GM19467 (cell line): Measurements from ENCODE around the gene IARS2.
A peak's percentile ranks its signal among the peaks of the same experiment; 100 is the strongest.
"Not testable (repeated sequence)": the region's sequence is repeated elsewhere in the genome, so short reads cannot be mapped to it uniquely, and the experiment has no call there.

Experiments
- ATAC-seq: cut with Tn5 transposase; IDR thresholded peaks from one replicate; pipeline ENCODE4 v1.9.1; 2021; ENCODE audit warnings: mild to moderate bottlenecking, moderate library complexity; ENCODE audit not compliant: unreplicated experiment

The IARS2 gene

DNA sequence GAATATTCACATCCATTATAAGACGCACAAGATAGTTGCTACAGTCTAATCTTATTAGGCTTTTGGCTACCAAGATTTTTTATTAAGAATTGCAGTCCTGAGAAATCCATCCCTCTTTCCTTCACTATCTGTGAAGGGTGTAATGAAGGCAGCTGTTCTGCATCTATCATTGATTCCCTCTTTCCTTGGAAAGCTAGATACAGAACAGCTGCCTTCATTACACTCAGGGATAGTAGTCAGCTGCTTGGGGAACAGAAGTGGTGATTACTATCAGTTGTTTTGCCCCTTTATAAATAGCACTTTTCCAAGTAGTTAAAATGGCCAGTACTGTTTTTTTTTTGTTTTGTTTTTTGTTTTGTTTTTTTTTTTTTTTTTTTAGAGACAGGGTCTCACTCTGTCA is 70.2 kb downstream of the IARS2 start:
- no peak for ATAC-seq

DNA sequence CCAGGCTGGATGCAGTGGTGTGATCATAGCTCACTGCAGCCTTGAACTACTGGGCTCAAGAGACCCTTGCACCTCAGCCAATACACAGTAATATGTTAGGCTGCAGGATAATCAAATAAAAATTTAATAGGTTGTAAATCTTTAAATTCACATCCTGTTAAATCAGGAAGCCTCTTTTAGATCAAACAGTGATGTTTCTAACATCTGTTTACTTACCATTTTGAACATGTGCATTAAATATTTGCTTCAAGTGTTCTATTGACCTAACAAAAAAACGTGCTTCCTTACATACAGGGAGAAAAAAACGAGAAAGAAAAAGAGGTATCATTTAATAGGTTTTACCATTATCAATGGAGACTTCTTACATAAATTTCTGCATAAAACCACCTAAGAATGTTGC is 70.6 kb downstream of the IARS2 start:
- no peak for ATAC-seq

DNA sequence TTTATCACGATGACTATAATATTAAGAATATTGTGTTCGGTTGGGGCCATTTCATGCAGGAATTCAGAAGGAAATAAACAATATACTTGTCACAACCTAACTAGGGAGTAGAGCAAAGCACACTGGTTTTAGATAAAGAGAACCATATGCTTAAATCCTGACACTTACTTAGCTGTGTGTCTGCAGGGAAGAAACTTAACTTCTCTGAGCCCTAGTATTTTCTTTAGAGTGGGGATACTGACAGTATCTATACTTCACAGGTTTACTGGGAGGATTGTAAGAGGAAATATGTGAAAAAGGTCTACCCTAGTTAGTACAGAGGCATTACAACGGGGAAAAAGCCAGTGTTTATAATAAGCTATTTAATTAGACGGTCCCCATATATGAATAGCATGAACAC is 72.9 kb downstream of the IARS2 start:
- ATAC-seq: no peak

DNA sequence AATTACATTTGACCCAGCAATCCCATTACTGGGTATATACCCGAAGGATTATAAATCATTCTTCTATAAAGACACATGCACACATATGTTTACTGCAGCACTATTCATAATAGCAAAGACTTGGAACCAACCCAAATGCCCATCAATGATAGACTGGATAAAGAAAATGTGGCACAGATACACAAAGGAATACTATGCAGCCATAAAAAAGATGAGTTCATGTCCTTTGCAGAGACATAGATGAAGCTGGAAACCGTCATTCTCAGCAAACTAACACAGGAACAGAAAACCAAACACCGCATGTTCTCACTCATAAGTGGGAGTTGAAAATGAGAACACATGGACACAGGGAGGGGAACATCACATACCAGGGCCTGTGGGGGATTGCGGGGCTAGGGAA is 76.0 kb downstream of the IARS2 start:
- not testable (repeated sequence) for ATAC-seq

DNA sequence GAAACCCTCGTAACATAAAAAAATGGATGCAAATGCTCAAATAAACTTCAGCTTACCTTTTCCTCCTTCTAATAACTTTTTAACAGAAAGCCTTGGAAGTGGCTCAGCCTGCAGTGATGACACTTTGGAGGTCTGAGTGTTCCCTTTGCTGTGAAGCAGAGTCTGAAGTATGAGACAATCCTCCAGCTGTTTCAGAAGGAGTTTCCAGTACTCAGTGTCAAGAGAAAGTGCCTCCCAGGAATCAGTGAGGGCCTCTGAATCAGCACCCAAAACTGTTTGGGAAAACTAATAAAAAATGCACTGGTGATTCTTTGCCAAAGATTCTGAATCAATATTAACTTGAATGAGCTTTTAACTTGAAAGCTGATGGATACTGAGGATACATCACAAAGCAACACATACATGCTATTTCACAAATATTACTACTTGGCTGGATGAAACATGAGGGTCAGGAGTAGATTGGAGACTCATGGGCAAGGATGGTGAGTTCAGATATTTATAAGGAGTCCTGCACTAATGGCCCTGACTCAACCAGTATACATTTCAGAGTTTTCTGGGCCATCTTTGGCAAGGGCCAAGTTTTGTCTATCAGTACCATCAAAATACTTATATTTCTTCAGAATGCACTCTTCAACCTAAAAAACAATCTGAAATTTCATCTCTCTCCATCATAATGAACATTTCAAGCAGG is 77.0 kb downstream of the IARS2 start:
- ATAC-seq: no peak

DNA sequence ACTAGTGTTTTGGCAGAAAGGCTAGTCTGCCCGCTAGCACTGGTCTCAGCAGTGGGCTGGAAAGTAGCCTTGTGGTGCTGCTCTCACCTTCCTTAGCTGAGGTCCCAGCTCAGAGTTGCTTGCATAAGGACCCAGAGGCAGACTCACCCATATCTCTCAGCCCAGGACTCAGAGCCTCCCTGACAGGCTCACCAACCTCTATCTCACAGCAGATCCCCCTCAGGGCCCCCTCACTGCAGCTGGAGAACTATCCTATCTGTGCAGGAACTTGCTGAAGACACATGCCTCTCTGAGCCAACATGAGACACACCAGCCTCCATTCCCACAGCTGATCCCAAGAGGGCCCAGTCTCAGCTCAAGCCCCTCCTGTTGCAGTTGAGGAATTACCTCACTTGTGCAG is 82.6 kb downstream of the IARS2 start:
- ATAC-seq: no peak

DNA sequence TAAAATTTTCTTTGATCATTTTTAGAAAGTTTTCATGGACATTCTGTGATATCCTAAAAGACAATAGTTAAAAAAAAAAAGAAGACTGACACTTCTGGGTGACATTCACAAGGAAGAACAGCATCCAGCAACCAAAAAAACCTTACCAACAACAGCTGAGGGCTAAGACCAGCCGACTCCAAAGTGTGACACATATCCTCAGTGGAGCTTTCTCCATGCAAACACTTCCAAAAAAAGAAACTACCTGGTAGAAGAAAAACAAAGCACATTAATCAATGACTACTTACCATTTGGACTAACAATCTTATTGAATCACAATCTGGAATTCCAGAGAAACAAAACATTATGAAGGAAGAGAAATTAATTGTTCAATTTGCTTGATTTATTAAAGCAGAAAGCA is 88.2 kb downstream of the IARS2 start:
- no peak for ATAC-seq

DNA sequence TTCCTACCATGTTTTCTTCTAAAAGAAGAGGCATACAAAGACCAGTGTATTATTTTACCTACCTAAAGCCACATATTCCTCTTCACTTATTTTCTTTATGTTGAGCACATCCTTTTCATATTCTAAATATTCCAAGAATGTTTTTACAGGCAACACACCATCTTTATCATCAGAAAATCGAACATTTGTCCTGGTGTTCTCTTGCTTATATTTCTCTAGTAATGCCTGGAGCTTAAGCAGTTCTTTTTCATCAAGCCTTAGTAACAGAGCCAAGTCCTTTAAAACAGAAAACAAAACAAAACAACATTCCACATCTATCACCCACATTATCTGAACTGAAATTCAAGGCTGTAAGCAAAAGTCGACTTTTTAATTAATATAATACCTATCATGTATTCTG is 88.7 kb downstream of the IARS2 start:
- ATAC-seq: no peak

DNA sequence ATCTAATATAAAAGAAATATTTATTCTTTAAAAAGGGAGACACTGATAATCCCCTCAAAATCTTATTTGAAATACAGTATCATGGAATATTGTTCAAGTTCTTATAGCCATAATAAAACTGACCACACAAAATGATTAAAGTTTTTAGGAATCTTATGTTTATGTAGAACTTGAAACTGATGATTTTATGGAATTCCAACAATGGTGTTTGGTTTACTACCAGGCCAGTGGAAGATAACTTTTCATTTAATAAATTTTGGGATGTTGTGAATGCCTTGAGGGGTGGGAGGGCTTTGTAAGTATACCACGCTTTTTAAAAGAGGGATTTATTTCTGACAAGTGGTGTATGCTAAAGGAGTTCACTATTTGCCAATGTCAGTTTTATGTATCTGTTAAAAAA is 90.6 kb downstream of the IARS2 start:
- ATAC-seq: no peak

DNA sequence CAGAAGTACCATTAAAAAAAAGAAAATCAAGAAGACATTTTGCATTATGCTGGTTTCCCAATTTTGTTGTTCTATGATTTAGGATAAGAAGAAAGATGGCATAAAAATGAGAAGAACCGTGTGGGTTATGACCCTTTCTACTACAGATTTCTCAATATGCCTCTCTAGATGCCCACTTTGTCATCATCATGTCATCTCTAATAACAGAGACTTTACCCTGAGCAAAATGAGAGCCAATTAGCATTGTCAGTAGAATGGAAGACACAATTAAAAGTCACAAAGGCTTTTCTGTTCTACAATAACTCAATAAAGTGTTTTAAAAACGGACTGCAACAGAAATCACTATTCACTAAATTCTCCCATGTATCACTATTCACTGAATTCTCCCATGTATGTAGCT is 92.8 kb downstream of the IARS2 start:
- no peak for ATAC-seq

DNA sequence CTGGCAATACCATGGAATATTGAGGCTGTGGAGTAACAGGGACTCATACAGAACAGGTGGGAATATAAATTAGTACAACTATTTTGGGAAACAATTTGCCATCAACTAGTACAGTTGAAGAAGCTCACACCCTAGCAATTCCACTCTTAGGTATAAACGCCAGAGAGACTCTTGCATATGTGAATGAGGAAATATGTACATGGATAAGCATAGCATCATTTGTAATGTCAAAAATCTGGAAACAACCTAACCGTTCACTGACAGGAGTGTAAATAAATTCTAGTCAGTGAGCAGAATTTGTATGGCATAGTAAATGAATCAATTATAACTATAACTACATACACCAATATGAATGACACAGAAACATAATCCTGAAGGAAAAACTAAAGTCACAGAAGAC is 94.6 kb downstream of the IARS2 start:
- ATAC-seq: no peak

DNA sequence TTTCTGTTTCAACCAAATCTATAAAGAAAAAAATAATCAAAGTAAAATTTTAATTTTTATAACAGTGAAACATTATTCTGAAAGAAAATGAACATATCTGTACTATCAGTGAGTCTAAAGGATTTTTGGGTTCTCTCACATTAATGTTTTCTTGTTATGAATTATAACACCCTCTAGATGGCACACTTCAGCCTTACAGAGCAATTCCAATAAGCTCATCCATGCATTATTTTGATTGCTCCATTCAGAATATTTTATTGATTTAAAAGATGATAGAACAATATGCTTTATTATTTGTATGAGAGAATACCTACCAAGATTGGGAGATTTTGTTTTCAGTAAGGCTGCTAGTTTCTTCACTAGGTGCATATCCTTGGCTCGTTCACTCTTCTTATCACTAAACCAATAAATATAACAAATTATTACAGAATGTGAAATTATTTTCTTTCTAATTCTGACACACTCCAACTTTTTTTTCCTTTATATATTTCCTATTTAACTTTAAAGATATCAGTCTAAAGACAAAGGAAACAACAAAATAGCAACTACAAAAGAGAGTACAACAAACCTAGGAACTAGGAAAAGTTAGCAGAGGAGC is 95.9 kb downstream of the IARS2 start:
- peak; percentile 58 for ATAC-seq

DNA sequence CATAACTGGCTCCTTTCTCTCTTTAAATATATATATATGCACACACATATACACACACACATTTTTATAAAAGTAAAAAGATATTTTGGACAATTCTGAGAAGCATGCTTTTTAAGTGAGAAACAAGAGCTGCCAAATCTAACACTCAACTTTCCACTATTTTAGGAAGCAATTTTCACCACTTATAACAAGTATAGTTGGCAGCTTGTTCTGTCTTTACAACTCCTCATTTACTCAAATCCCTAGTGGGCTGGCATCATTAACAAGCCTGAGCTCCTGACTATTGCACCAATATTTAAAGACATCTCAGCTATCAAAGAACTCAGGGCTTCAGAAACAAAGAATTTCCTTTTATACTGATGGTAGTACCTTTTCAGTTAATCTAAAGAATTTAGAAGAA is 101.8 kb downstream of the IARS2 start:
- no peak for ATAC-seq
